SK-N-SH (cell line): ENCODE results near the gene CHRNA5.

ENCODE experiments used
- CHD2 ChIP-seq: fragments of 150-350 bp; IDR thresholded peaks from 2 replicates; pipeline ENCODE4 v1.6.1; 2018; ENCODE audit warnings: low read length; ENCODE audit not compliant: partially characterized antibody
- CTCF ChIP-seq: fragments of 200-600 bp; sonication (generic); IDR thresholded peaks from 2 replicates; pipeline ENCODE4 v1.6.1; 2017; ENCODE audit warnings: antibody characterized with exemption, mild to moderate bottlenecking, moderate library complexity
- EP300 ChIP-seq, 2 experiments: IDR thresholded peaks; 2 replicates each; pipeline versions ENCODE4 v1.4.0 to v1.6.1; 2012; ENCODE audit warnings: borderline replicate concordance in 1 of 2, low read depth in 1 of 2, low read length in 1 of 2
- FOXM1 ChIP-seq: IDR thresholded peaks from 2 replicates; pipeline ENCODE4 v1.4.0; 2012; ENCODE audit warnings: low read depth, mild to moderate bottlenecking
- GABPA ChIP-seq: IDR thresholded peaks from 2 replicates; pipeline ENCODE4 v1.4.0; 2012; ENCODE audit warnings: low read depth, mild to moderate bottlenecking

GRCh38 chr15:78551902-78552301 lies 13.4 kb upstream of the CHRNA5 start:
- no peak for TF ChIP-seq CTCF
- TF ChIP-seq CHD2: no peak
- no peak for TF ChIP-seq FOXM1
- no peak for TF ChIP-seq GABPA
- TF ChIP-seq EP300 (IDR thresholded peaks at IDR 0.05; ENCODE audit: borderline replicate concordance in 1 of 2, low read depth in 1 of 2, low read length in 1 of 2): no peak
